Stimulated activated CD4-positive, alpha-beta T cell treated with anti-CD3 and anti-CD28 coated beads, Interleukin-2, amount 100 ng/mL, for 4 hours (primary cell): ENCODE data around the gene TNS4.

Experiments
- DNase-seq: peaks from one replicate; pipeline ENCODE4 v3.0.0-alpha.2; 2020; ENCODE audit warnings: low read depth

TNS4 gene

GRCh38 chr17:40456396-40456951 is 44.9 kb downstream of the TNS4 start:
- DNase-seq: no peak

- no peak for DNase-seq
Observed at GRCh38 chr17:40454613-40454995, 46.8 kb downstream of the TNS4 start.

- no peak for DNase-seq
Observed at GRCh38 chr17:40453881-40454612, 47.4 kb downstream of the TNS4 start.

- DNase-seq: no peak
Observed at GRCh38 chr17:40452921-40453378, 48.5 kb downstream of the TNS4 start.

- no peak for DNase-seq
Observed at GRCh38 chr17:40452216-40452787, 49.1 kb downstream of the TNS4 start.

- no peak for DNase-seq
Observed at GRCh38 chr17:40451420-40451819, 50.0 kb downstream of the TNS4 start.

GRCh38 chr17:40450175-40450574 is 51.2 kb downstream of the TNS4 start:
- DNase-seq: peak; percentile 24

- DNase-seq: no peak
Observed at GRCh38 chr17:40448639-40449261, 52.7 kb downstream of the TNS4 start.

GRCh38 chr17:40448213-40448638 is 53.2 kb downstream of the TNS4 start:
- no peak for DNase-seq

GRCh38 chr17:40447806-40448205 is 53.6 kb downstream of the TNS4 start:
- DNase-seq: no peak

GRCh38 chr17:40447148-40447644 is 54.2 kb downstream of the TNS4 start:
- no peak for DNase-seq

- DNase-seq: no peak
Observed at GRCh38 chr17:40445751-40446468, 55.5 kb downstream of the TNS4 start.

GRCh38 chr17:40443988-40444899 is 57.2 kb downstream of the TNS4 start:
- DNase-seq: no peak

- peak; percentile 49 for DNase-seq
Observed at GRCh38 chr17:40443196-40443987, 58.0 kb downstream of the TNS4 start, which contains the start of gene IGFBP4. Gene IGFBP4, plus strand, starts transcription at chr17:40443450. Its CDS starts 286 bp downstream, at chr17:40443736.

- DNase-seq: no peak
Observed at GRCh38 chr17:40442392-40443195, 58.8 kb downstream of the TNS4 start.

GRCh38 chr17:40440166-40440565 is 61.3 kb downstream of the TNS4 start:
- DNase-seq: no peak

- no peak for DNase-seq
Observed at GRCh38 chr17:40437095-40437732, 64.2 kb downstream of the TNS4 start.

GRCh38 chr17:40436636-40437035 is 64.8 kb downstream of the TNS4 start:
- no peak for DNase-seq
